ENCODE measurements around the gene PCDHA12.
"Not testable (repeated sequence)": the region's sequence is repeated elsewhere in the genome, so short reads cannot be mapped to it uniquely, and the experiment has no call there.

PCDHA12 gene

GRCh38 chr5:140862441-140863295, 12.4 kb upstream of the PCDHA12 start:
- DNase-seq = no peak

DNA sequence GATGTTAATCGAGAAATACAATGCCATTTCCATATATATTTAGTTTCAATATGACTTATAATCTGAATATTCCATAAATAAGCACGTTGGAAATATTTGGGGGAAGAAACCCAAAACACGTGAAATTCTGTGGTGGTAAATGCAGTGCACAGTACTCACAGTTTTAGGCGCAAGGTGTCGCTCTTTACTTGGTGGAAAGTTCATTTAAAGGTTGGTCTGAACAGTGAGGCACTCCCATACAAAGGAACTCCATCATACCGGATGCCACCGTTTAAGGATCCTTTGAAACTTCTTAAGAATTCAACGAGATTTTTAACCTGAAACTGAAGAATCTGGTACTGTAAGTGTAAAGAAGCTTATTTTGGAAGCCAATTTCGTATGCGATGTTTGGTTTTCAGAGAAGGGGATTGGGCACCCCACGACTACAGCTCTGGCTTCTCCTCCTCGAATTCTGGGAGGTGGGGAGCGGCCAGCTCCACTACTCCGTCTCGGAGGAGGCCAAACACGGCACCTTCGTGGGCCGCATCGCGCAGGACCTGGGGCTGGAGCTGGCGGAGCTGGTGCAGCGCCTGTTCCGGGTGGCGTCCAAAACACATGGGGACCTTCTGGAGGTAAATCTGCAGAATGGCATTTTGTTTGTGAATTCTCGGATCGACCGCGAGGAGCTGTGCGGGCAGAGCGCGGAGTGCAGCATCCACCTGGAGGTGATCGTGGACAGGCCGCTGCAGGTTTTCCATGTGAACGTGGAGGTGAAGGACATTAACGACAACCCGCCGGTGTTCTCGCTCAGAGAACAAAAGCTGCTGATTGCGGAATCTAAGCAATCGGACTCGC, 6.2 kb upstream of the PCDHA12 start, which contains the start of gene PCDHA11:
Gene PCDHA11, plus strand, starts transcription at position 237 of the 834 bp plus-strand sequence. Its CDS starts 147 bp downstream, at position 384.
- no peak for DNase-seq

- DNase-seq = no peak
These were observed 5.6 kb upstream of the PCDHA12 start for GRCh38 chr5:140869555-140869886.

DNA sequence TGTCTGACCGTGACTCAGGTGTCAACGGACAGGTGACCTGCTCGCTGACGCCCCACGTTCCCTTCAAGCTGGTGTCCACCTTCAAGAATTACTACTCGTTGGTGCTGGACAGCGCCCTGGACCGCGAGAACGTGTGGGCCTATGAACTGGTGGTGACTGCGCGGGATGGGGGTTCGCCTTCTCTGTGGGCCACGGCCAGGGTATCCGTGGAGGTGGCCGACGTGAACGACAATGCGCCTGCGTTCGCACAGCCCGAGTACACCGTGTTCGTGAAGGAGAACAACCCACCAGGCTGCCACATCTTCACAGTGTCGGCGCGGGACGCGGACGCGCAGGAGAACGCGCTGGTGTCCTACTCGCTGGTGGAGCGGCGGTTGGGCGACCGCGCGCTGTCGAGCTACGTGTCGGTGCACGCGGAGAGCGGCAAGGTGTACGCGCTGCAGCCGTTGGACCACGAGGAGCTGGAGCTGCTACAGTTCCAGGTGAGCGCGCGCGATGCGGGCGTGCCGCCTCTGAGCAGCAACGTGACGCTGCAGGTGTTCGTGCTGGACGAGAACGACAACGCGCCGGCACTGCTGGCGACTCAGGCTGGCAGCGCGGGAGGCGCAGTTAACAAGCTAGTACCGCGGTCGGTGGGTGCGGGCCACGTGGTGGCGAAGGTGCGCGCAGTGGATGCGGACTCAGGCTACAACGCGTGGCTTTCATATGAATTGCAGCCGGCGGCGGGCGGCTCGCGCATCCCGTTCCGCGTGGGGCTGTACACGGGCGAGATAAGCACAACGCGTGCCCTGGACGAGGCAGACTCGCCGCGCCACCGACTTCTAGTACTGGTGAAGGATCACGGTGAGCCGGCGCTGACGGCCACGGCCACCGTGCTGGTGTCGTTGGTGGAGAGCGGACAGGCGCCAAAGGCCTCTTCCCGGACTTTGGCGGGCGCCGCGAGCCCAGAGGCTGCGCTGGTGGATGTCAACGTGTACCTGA, 4.6 kb upstream of the PCDHA12 start:
- DNase-seq = no peak

DNA sequence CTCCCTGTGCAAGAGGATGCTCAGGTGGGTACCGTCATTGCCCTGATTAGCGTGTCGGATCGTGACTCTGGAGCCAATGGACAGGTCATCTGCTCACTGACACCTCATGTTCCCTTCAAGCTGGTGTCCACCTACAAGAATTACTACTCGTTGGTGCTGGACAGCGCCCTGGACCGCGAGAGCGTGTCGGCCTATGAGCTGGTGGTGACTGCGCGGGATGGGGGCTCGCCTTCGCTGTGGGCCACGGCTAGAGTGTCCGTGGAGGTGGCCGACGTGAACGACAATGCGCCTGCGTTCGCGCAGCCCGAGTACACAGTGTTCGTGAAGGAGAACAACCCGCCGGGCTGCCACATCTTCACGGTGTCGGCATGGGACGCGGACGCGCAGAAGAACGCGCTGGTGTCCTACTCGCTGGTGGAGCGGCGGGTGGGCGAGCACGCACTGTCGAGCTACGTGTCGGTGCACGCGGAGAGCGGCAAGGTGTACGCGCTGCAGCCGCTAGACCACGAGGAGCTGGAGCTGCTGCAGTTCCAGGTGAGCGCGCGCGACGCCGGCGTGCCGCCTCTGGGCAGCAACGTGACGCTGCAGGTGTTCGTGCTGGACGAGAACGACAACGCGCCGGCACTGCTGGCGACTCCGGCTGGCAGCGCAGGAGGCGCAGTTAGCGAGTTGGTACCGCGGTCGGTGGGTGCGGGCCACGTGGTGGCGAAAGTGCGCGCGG, 1.6 kb downstream of the PCDHA12 start:
- DNase-seq = not testable (repeated sequence)

DNA sequence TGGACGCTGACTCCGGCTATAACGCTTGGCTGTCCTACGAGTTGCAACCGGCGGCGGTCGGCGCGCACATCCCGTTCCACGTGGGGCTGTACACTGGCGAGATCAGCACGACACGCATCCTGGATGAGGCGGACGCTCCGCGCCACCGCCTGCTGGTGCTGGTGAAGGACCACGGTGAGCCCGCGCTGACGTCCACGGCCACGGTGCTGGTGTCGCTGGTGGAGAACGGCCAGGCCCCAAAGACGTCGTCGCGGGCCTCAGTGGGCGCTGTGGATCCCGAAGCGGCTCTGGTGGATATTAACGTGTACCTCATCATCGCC, 2.1 kb downstream of the PCDHA12 start:
- DNase-seq = no peak

DNA sequence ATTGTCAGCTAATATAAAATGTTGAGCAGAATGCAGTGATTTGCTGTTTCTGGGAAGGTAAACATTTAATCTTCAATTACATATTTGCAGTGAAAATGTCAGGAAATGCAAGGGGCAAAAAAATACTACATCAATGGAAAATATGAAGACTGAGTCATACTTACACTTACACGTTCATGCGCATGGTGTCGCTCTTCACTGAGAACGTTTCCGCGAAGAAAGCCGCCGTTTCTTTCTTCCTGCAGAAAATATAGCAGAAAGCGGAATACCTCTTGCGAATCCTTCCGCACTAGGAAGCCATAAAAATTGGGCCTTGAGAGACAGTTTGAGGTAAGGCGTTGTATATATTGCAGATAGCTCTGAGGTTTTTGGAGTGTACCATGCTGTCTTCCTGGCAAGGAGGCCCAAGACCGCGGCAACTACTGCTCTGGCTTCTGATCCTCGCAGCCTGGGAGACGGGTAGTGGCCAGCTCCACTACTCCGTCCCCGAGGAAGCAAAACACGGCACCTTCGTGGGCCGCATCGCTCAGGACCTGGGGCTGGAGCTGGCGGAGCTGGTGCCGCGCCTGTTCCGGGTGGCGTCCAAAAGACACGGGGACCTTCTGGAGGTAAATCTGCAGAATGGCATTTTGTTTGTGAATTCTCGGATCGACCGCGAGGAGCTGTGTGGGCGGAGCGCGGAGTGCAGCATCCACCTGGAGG, 6.9 kb downstream of the PCDHA12 start, which contains the start of gene PCDHA13:
Gene PCDHA13, plus strand, starts transcription at position 236 of the 702 bp plus-strand sequence. Its CDS starts 145 bp downstream, at position 381.
- DNase-seq = no peak

GRCh38 chr5:140882591-140882899, 7.4 kb downstream of the PCDHA12 start:
- no peak for DNase-seq

DNA sequence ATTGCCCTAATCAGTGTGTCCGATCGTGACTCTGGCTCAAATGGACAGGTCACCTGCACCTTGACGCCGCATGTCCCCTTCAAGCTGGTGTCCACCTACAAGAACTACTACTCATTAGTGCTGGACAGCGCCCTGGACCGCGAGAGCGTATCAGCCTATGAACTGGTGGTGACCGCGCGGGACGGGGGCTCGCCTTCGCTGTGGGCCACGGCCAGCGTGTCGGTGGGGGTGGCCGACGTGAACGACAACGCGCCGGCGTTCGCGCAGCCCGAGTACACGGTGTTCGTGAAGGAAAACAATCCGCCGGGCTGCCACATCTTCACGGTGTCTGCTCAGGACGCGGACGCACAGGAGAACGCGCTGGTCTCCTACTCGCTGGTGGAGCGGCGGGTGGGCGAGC, 8.3 kb downstream of the PCDHA12 start:
- no peak for DNase-seq

DNA sequence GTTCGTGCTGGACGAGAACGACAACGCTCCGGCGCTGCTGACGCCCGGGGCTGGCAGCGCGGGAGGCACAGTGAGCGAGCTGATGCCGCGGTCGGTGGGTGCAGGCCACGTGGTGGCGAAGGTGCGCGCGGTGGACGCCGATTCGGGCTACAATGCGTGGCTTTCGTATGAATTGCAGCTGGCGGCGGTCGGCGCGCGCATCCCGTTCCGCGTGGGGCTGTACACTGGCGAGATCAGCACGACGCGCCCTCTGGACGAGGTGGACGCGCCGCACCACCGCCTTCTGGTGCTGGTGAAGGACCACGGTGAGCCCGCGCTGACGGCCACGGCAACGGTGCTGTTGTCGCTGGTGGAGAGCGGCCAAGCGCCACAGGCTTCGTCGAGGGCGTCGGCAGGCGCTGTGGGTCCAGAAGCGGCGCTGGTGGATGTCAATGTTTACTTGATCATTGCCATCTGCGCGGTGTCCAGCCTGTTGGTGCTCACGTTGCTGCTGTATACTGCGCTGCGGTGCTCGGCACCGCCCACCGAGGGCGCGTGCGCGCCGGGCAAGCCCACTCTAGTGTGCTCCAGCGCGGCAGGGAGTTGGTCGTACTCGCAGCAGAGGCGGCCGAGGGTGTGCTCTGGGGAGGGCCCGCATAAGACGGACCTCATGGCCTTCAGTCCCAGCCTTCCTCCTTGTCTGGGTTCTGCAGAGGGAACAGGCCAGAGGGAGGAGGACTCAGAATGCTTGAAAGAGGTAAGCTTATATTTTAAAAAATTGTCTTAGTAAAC, 9.0 kb downstream of the PCDHA12 start:
- DNase-seq = no peak

GRCh38 chr5:140916325-140916724, 41.2 kb downstream of the PCDHA12 start:
- no peak for DNase-seq

DNA sequence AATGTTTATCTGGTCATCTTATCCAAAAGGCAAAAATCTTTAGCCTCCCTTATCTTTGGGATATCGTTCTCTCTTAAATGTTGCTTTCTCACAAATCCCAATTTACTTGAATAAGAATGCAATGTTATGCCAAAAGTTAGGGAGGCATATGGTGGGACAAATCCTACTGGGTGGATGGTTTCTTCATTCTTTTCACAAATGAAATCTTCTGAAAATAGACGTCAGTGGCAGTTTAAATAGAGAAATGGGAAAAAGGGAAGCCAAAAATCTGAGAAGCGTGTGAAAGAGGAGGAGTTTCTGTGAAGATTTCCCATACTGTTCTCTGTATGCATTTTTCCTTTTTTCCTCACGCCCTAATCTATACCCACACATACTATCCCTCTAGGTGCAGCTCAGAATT, 48.5 kb downstream of the PCDHA12 start:
- no peak for DNase-seq

- DNase-seq = no peak
These were observed 50.8 kb downstream of the PCDHA12 start, which contains the start of gene PCDHAC1 for GRCh38 chr5:140925806-140926442. TSS of gene PCDHAC1 (plus strand) at chr5:140926299. CDS start at chr5:140926893, 594 bp downstream.

DNA sequence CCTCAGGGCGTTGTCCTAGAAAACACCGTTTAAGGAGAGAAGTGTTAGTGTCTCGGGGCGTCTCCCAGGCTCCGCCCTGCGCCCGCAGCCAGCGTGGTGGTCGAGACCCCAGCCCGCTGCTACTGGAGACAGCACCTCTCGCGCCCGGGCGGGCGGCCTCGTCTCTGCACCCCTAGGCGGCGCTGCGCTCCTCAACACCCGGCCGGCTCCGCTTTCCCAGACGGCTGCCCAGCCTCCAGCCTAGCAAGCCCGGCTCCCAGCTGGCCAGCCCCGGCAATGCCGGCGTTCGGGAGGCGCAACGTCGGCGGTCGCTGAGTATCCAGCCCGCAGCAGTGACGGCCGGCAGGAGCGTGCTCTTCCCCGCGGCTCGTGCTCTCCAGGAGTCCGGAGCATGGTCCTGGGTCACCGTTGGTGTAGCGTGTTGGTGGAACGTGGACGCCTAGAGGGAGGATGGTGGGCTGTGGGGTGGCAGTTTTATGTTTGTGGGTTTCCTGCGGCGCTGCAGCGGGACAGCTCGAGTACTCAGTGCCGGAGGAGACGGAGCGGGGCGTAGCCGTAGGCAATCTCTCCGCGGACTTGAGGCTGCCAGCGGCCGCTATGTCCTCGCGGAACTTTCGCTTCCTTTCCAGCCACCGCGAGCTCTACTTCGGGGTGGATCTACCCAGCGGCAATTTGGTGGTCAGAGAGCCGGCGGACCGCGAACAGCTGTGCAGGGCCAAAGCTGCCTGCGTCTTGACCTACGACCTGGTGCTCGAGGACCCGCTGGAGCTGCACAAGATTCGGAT, 51.5 kb downstream of the PCDHA12 start:
- DNase-seq = no peak

DNA sequence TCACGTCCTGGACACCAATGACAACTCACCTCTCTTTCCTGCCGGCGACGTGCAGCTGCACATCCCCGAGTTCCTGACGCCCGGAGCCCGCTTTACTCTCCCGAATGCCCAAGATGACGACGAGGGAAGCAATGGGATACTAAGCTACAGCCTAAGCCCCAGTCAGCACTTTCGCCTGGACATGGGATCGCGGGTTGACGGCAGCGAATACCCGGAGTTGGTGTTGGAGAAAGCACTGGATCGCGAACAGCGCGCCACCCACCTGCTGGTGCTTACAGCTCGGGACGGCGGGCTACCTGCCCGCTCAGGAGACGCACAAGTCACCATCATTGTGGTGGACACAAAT, 52.1 kb downstream of the PCDHA12 start:
- no peak for DNase-seq

Measured in activated naive CD4-positive, alpha-beta T cell (primary cell).